Fibroblast of lung (primary cell): ENCODE results near the gene ITPK1. TPM values are rescaled to one million over a fixed set of nuclear protein-coding genes. Genes with fewer than 3 reads are reported as not detected.

Source experiments
- DNase-seq, 2 donors: peaks; one replicate each; pipeline versions ENCODE4 v3.0.0 to v3.0.0-alpha.2; 2010; ENCODE audit warnings: low read depth in 2 of 2
- H2AFZ ChIP-seq: 2 replicates; pipeline ENCODE4 v1.5.1; 2012; ENCODE audit warnings: low read length, control low read depth, inconsistent platforms
- H3K27ac ChIP-seq: 2 replicates; pipeline ENCODE4 v1.5.1; 2011; ENCODE audit warnings: low read length, control low read depth; ENCODE audit not compliant: insufficient read depth
- H3K27me3 ChIP-seq: 2 replicates; pipeline ENCODE4 v1.5.1; 2011; ENCODE audit warnings: mild to moderate bottlenecking, low read length; ENCODE audit not compliant: control insufficient read depth, insufficient read depth
- H3K36me3 ChIP-seq: 2 replicates; pipeline ENCODE4 v1.5.1; 2011; ENCODE audit warnings: low read length; ENCODE audit not compliant: control insufficient read depth, insufficient read depth
- H3K4me1 ChIP-seq: 2 replicates; pipeline ENCODE4 v1.5.1; 2011; ENCODE audit warnings: low read length; ENCODE audit not compliant: control insufficient read depth, insufficient read depth; ENCODE audit errors: extremely low read depth
- H3K4me2 ChIP-seq: 2 replicates; pipeline ENCODE4 v1.5.1; 2011; ENCODE audit warnings: low read length, control low read depth; ENCODE audit not compliant: insufficient read depth; ENCODE audit errors: extremely low read depth
- H3K4me3 ChIP-seq, 4 experiments: fragments of 200-600 bp in 1 of 4; sonication (generic) in 1 of 4; replicated peaks in 1 of 4; 2 replicates each; pipeline ENCODE4 v1.5.1; 2011 to 2016; ENCODE audit warnings: low read length in 4 of 4, low read depth in 3 of 4, mild to moderate bottlenecking in 3 of 4, control low read depth in 2 of 4, inconsistent platforms in 1 of 4, mixed read lengths in 1 of 4; ENCODE audit not compliant: insufficient read depth in 1 of 4; ENCODE audit errors: control extremely low read depth in 1 of 4
- H3K79me2 ChIP-seq: 2 replicates; pipeline ENCODE4 v1.5.1; 2012; ENCODE audit warnings: mild to moderate bottlenecking, low read length, inconsistent platforms; ENCODE audit not compliant: control insufficient read depth, insufficient read depth
- H3K9ac ChIP-seq: 2 replicates; pipeline ENCODE4 v1.5.1; 2011; ENCODE audit warnings: mild to moderate bottlenecking, low read length, control low read depth; ENCODE audit not compliant: insufficient read depth
- H3K9me3 ChIP-seq: 2 replicates; pipeline ENCODE4 v1.5.1; 2012; ENCODE audit warnings: low read depth, low read length; ENCODE audit not compliant: control insufficient read depth, insufficient read depth
- H4K20me1 ChIP-seq: 2 replicates; pipeline ENCODE4 v1.5.1; 2011; ENCODE audit warnings: low read length; ENCODE audit not compliant: control insufficient read depth, insufficient read depth; ENCODE audit errors: extremely low read depth
- EZH2 ChIP-seq: IDR thresholded peaks from 2 replicates; pipeline ENCODE4 v1.5.1; 2012; ENCODE audit warnings: low read length, control low read depth, mild to moderate bottlenecking; ENCODE audit errors: missing control alignments
- polyA plus RNA-seq, 2 donors: library from polyadenylated mRNA; depleted of rRNA in 1 of 2; stranded (reverse) in 1 of 2; unstranded in 1 of 2; fragments of >200 nt; gene quantifications; 2 replicates each; pipeline ENCODE4 v1.2.1, GENCODE V29; 2011 to 2012; ENCODE audit warnings: missing spikeins in 1 of 2
- total RNA-seq: library from RNA; depleted of rRNA; stranded (reverse); fragments of >200 nt; gene quantifications from 2 replicates; pipeline ENCODE4 v1.2.1, GENCODE V29; 2014
- TF ChIP-seq, protein P1 (sequence below), 2 donors: IDR thresholded peaks in 1 of 2; conservative IDR thresholded peaks in 1 of 2; 1 replicate in 1 of 2; 2 replicates in 1 of 2; pipeline ENCODE4 v1.5.1; 2011 to 2012; ENCODE audit warnings: low read length in 2 of 2, control low read depth in 1 of 2, inconsistent platforms in 1 of 2, low read depth in 1 of 2, mild to moderate bottlenecking in 1 of 2

The ITPK1 gene
- total and polyA plus RNA-seq, 2 donors (not counting 1 experiment from before 2014, with no cell fraction given), result 9.2 to 23.1 TPM

- TF ChIP-seq, protein P1, sequence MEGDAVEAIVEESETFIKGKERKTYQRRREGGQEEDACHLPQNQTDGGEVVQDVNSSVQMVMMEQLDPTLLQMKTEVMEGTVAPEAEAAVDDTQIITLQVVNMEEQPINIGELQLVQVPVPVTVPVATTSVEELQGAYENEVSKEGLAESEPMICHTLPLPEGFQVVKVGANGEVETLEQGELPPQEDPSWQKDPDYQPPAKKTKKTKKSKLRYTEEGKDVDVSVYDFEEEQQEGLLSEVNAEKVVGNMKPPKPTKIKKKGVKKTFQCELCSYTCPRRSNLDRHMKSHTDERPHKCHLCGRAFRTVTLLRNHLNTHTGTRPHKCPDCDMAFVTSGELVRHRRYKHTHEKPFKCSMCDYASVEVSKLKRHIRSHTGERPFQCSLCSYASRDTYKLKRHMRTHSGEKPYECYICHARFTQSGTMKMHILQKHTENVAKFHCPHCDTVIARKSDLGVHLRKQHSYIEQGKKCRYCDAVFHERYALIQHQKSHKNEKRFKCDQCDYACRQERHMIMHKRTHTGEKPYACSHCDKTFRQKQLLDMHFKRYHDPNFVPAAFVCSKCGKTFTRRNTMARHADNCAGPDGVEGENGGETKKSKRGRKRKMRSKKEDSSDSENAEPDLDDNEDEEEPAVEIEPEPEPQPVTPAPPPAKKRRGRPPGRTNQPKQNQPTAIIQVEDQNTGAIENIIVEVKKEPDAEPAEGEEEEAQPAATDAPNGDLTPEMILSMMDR (conservative IDR thresholded peaks at IDR 0.05 in 1 of 2, IDR thresholded peaks at IDR 0.05 in 1 of 2; ENCODE audit: low read depth in 1 of 2, low read length in 2 of 2), result peak in 1 of 2 donors; percentile 5
- TF ChIP-seq EZH2, result no peak
- H3K9ac ChIP-seq, result no peak overlapping the region
Measured at GRCh38 chr14:93079321-93079720, 36.4 kb downstream of the ITPK1 start.

GRCh38 chr14:93078870-93079269 is 36.9 kb downstream of the ITPK1 start:
- Histone ChIP-seq H4K20me1 (no peaks in the 10 kb centered on the region), H3K79me2 (no peaks in the 10 kb centered on the region), H3K4me1 (peaks cover 4% of the 10 kb centered on the region), H3K27ac (no peak overlapping the region), H3K4me3 (no peak overlapping the region), H3K36me3 (no peaks in the 10 kb centered on the region), H3K9me3 (no peaks in the 10 kb centered on the region), H3K27me3 (no peaks in the 10 kb centered on the region), H3K4me2 (no peak overlapping the region), H2AFZ (no peak overlapping the region), H3K9ac (no peak overlapping the region)
- no peak for TF ChIP-seq EZH2
- TF ChIP-seq, protein P1 (conservative IDR thresholded peaks at IDR 0.05 in 1 of 2, IDR thresholded peaks at IDR 0.05 in 1 of 2; ENCODE audit: low read depth in 1 of 2, low read length in 2 of 2), result no peak
- peak in 1 of 2 donors; percentile 70 for DNase-seq

More at GRCh38 chr14:93079321-93079720, 36.4 kb downstream of the ITPK1 start:
- no peaks in the 10 kb centered on the region for H3K79me2 ChIP-seq
- no peak overlapping the region for H3K27ac ChIP-seq
- no peak overlapping the region for H2AFZ ChIP-seq
- H3K4me1 ChIP-seq, result peaks cover 2% of the 10 kb centered on the region
- H3K4me2 ChIP-seq, result no peak overlapping the region
- no peaks in the 10 kb centered on the region for H4K20me1 ChIP-seq
- H3K9me3 ChIP-seq, result no peaks in the 10 kb centered on the region
- no peaks in the 10 kb centered on the region for H3K36me3 ChIP-seq
- no peaks in the 10 kb centered on the region for H3K27me3 ChIP-seq
- no peak overlapping the region for H3K4me3 ChIP-seq
- DNase-seq, result no peak

DNA sequence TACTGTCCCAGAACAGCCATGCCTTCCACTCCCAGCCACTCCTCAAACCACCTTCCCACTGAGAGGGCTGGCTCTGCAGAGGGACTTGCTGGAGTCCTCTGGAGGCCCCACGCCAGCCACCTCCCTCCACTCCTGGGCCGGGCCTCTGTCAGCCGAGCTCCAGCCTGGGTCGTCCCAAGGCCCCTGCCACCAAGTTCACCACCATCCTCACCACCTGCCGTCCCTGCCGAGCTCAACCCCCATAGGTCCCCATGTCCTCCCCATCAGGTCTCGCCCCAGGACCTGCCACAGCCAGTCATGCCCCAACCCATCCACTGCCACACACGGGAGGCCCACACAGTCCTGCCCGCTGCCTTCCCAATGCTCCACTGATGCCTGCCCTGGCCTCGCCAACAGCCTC is 39.0 kb downstream of the ITPK1 start:
- H4K20me1 ChIP-seq, result no peaks in the 10 kb centered on the region
- H3K9me3 ChIP-seq, result no peaks in the 10 kb centered on the region
- no peaks in the 10 kb centered on the region for H3K27me3 ChIP-seq
- no peak overlapping the region for H2AFZ ChIP-seq
- no peak overlapping the region for H3K27ac ChIP-seq
- H3K9ac ChIP-seq, result no peak overlapping the region
- H3K79me2 ChIP-seq, result no peaks in the 10 kb centered on the region
- DNase-seq, result no peak
- H3K4me2 ChIP-seq, result no peak overlapping the region
- H3K4me1 ChIP-seq, result peaks cover 7% of the 10 kb centered on the region
- H3K36me3 ChIP-seq, result no peaks in the 10 kb centered on the region
- TF ChIP-seq EZH2, result no peak
- TF ChIP-seq, protein P1 (conservative IDR thresholded peaks at IDR 0.05 in 1 of 2, IDR thresholded peaks at IDR 0.05 in 1 of 2; ENCODE audit: low read depth in 1 of 2, low read length in 2 of 2), result no peak
- no peak overlapping the region for H3K4me3 ChIP-seq
